ENCODE results near the gene FANK1. TPM values are rescaled to one million over a fixed set of nuclear protein-coding genes. Genes with fewer than 3 reads are reported as not detected.

FANK1 gene
- total and polyA plus RNA-seq, 2 donors (not counting 1 experiment from before 2014, with no cell fraction given) = 0.13 TPM; not detected in 1

- no peaks in the 10 kb centered on the region for H3K79me2 ChIP-seq (ENCODE audit: control insufficient read depth, insufficient read depth, low read length)
- H4K20me1 ChIP-seq (ENCODE audit: control insufficient read depth, insufficient read depth, low read length, poor library complexity, severe bottlenecking) = no peaks in the 10 kb centered on the region
- no peak overlapping the region for H3K9ac ChIP-seq (ENCODE audit: low read length)
- DNase-seq = no peak
- no peak overlapping the region for H3K27ac ChIP-seq (ENCODE audit: low read length in 2 of 2)
- no peak overlapping the region for H3K27ac Mint-ChIP-seq
- CTCF ChIA-PET = no interaction called here
- POLR2A ChIA-PET = no interaction called here
- H3K27me3 ChIP-seq (replicated peaks in 1 of 4; ENCODE audit: control extremely low read depth in 1 of 4, control insufficient read depth in 3 of 4, insufficient read depth in 4 of 4, low read length in 3 of 4) = no peaks in the 10 kb centered on the region
- WGBS (ENCODE audit: insufficient coverage) = 94% methylated on average over 5 of the region's 6 CpGs
- peaks cover 2 to 4% (median 3%) of the 10 kb centered on the region in 3 donors for H3K9me3 ChIP-seq (ENCODE audit: control extremely low read depth in 1 of 3, control insufficient read depth in 2 of 3, insufficient read depth in 1 of 3, low read length in 2 of 3)
- no peak overlapping the region for H3K4me3 Mint-ChIP-seq
- no peak overlapping the region for H3K4me2 ChIP-seq (replicated peaks; ENCODE audit: low read depth, low read length, poor library complexity, severe bottlenecking)
- H3K4me3 ChIP-seq (ENCODE audit: control extremely low read depth in 1 of 5, extremely low read depth in 1 of 5, insufficient read depth in 1 of 5, low read depth in 2 of 5, low read length in 4 of 5) = no peak overlapping the region
- intact Hi-C loops (cut with micrococcal nuclease) = no loop called here
- H3K27me3 Mint-ChIP-seq = no peaks in the 10 kb centered on the region
- H3K36me3 ChIP-seq (replicated peaks in 1 of 2; ENCODE audit: control extremely low read depth in 1 of 2, control insufficient read depth in 1 of 2, extremely low read depth in 1 of 2, insufficient read depth in 2 of 2, low read length in 1 of 2) = peaks cover 0 to 5% of the 10 kb centered on the region in 2 experiments
- H3K4me1 Mint-ChIP-seq = no peaks in the 10 kb centered on the region
- no peaks in the 10 kb centered on the region for H3K4me1 ChIP-seq (ENCODE audit: control insufficient read depth in 2 of 2, insufficient read depth in 2 of 2, low read length in 2 of 2)
- no peak overlapping the region for H2AFZ ChIP-seq (ENCODE audit: insufficient read depth, low read depth, low read length, poor library complexity, severe bottlenecking)
- H3K9me3 Mint-ChIP-seq (ENCODE audit: insufficient read depth) = peaks cover 6% of the 10 kb centered on the region
- no peak for ATAC-seq (ENCODE audit: low read depth)
- TF ChIP-seq EZH2 (IDR thresholded peaks at IDR 0.05; ENCODE audit: borderline replicate concordance, insufficient read depth, low read depth, low read length, poor library complexity, severe bottlenecking) = no peak
- TF ChIP-seq, protein P1, sequence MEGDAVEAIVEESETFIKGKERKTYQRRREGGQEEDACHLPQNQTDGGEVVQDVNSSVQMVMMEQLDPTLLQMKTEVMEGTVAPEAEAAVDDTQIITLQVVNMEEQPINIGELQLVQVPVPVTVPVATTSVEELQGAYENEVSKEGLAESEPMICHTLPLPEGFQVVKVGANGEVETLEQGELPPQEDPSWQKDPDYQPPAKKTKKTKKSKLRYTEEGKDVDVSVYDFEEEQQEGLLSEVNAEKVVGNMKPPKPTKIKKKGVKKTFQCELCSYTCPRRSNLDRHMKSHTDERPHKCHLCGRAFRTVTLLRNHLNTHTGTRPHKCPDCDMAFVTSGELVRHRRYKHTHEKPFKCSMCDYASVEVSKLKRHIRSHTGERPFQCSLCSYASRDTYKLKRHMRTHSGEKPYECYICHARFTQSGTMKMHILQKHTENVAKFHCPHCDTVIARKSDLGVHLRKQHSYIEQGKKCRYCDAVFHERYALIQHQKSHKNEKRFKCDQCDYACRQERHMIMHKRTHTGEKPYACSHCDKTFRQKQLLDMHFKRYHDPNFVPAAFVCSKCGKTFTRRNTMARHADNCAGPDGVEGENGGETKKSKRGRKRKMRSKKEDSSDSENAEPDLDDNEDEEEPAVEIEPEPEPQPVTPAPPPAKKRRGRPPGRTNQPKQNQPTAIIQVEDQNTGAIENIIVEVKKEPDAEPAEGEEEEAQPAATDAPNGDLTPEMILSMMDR (IDR thresholded peaks at IDR 0.05) = no peak
Measured at GRCh38 chr10:125880719-125881118, 15.6 kb upstream of the FANK1 start.

- H3K4me2 ChIP-seq (replicated peaks; ENCODE audit: low read depth, low read length, poor library complexity, severe bottlenecking) = no peak within 1 kb of the TSS
- no peak for TF ChIP-seq EZH2 (IDR thresholded peaks at IDR 0.05; ENCODE audit: borderline replicate concordance, insufficient read depth, low read depth, low read length, poor library complexity, severe bottlenecking)
- TF ChIP-seq, protein P1 (IDR thresholded peaks at IDR 0.05) = no peak
- no peak within 1 kb of the TSS for H3K4me3 ChIP-seq (ENCODE audit: control extremely low read depth in 1 of 5, extremely low read depth in 1 of 5, insufficient read depth in 1 of 5, low read depth in 2 of 5, low read length in 4 of 5)
- H2AFZ ChIP-seq (ENCODE audit: insufficient read depth, low read depth, low read length, poor library complexity, severe bottlenecking) = no peak within 1 kb of the TSS
- H3K36me3 ChIP-seq (replicated peaks in 1 of 2; ENCODE audit: control extremely low read depth in 1 of 2, control insufficient read depth in 1 of 2, extremely low read depth in 1 of 2, insufficient read depth in 2 of 2, low read length in 1 of 2) = peaks cover 0 to 5% of the 10 kb centered on the region in 2 experiments
- Mint-ChIP-seq H3K27me3 (no peaks in the 10 kb centered on the region), H3K4me3 (no peak within 1 kb of the TSS), H3K9me3 (ENCODE audit: insufficient read depth) (peaks cover 6% of the 10 kb centered on the region), H3K4me1 (no peaks in the 10 kb centered on the region), H3K27ac (no peak within 1 kb of the TSS)
- DNase-seq (no peak), ATAC-seq (ENCODE audit: low read depth) (no peak)
- POLR2A ChIA-PET = no interaction called here
- no peaks in the 10 kb centered on the region for H4K20me1 ChIP-seq (ENCODE audit: control insufficient read depth, insufficient read depth, low read length, poor library complexity, severe bottlenecking)
- H3K27me3 ChIP-seq (replicated peaks in 1 of 4; ENCODE audit: control extremely low read depth in 1 of 4, control insufficient read depth in 3 of 4, insufficient read depth in 4 of 4, low read length in 3 of 4) = no peaks in the 10 kb centered on the region
- CTCF ChIA-PET = interaction anchor here (0.6 to 1.0 kb wide), 2 partner anchors 12 to 21 kb away, joined by 3 to 4 read pairs; no protein-coding TSS in a partner anchor
- no peak within 1 kb of the TSS for H3K9ac ChIP-seq (ENCODE audit: low read length)
- intact Hi-C loops (cut with micrococcal nuclease) = no loop called here
- WGBS (ENCODE audit: insufficient coverage) = 77% methylated on average over 3 of the region's 4 CpGs
- no peak within 1 kb of the TSS for H3K27ac ChIP-seq (ENCODE audit: low read length in 2 of 2)
- peaks cover under 1 to 4% (median 2%) of the 10 kb centered on the region in 3 donors for H3K9me3 ChIP-seq (ENCODE audit: control extremely low read depth in 1 of 3, control insufficient read depth in 2 of 3, insufficient read depth in 1 of 3, low read length in 2 of 3)
- H3K4me1 ChIP-seq (ENCODE audit: control insufficient read depth in 2 of 2, insufficient read depth in 2 of 2, low read length in 2 of 2) = no peaks in the 10 kb centered on the region
- no peaks in the 10 kb centered on the region for H3K79me2 ChIP-seq (ENCODE audit: control insufficient read depth, insufficient read depth, low read length)
Measured at GRCh38 chr10:125881192-125881591, 15.2 kb upstream of the FANK1 start, which contains the start of gene DHX32. Gene DHX32, minus strand, starts transcription at chr10:125881292. Its CDS starts 468 bp downstream, at chr10:125880824.
